Testis (tissue), 3 donors: ENCODE measurements around the gene CREB3L2. TPM values are rescaled to one million over a fixed set of nuclear protein-coding genes. Genes with fewer than 3 reads are reported as not detected.

Experiments
- DNase-seq: peaks from one replicate; pipeline ENCODE4 v3.0.0-alpha.2; 2019
- H3K27ac ChIP-seq, 2 donors: fragments of 200-600 bp; sonication (generic); one replicate each; pipeline ENCODE4 v1.5.1; 2019
- H3K27me3 ChIP-seq: fragments of 200-600 bp; sonication (generic); one replicate; pipeline ENCODE4 v1.5.1; 2019
- H3K36me3 ChIP-seq: fragments of 200-600 bp; sonication (generic); one replicate; pipeline ENCODE4 v1.5.1; 2017; ENCODE audit warnings: low read depth; ENCODE audit errors: missing control alignments
- H3K4me1 ChIP-seq: fragments of 200-600 bp; sonication (generic); one replicate; pipeline ENCODE4 v1.5.1; 2019
- H3K4me3 ChIP-seq, 2 donors: fragments of 200-600 bp; sonication (generic); one replicate each; pipeline ENCODE4 v1.5.1; 2017 to 2019
- H3K9me3 ChIP-seq: fragments of 200-600 bp; sonication (generic); one replicate; pipeline ENCODE4 v1.5.1; 2017
- CTCF ChIP-seq, 3 experiments: fragments of 450-650 bp in 2 of 3; fragments of 200-600 bp in 1 of 3; sonication (generic) in 1 of 3; IDR thresholded peaks; one replicate each; pipeline ENCODE4 v1.5.1; 2016 to 2019; ENCODE audit warnings: antibody characterized with exemption in 3 of 3, mild to moderate bottlenecking in 2 of 3, moderate library complexity in 1 of 3
- POLR2A ChIP-seq: fragments of 450-650 bp; IDR thresholded peaks from one replicate; pipeline ENCODE4 v1.6.1; 2017; ENCODE audit warnings: antibody characterized with exemption, mild to moderate bottlenecking, moderate library complexity
- WGBS, 2 donors: methylation state at CpG; one replicate each; pipeline ENCODE4 v1.1.5; 2018; 5-methylcytosine and 5-hydroxymethylcytosine counted together
- intact Hi-C: fragments of 100-400 bp; cut with DNase I; formaldehyde crosslinking; loops from one replicate; pipeline ENCODE4 v1.15.1; 2023; ENCODE audit warnings: low total_unique reads
- polyA plus RNA-seq: library from polyadenylated mRNA; stranded (reverse); fragments of 350-450 nt; fragmentation: Illumina TruSeq; extraction: RNeasy Lipid Tissue Mini Kit (QIAGEN cat#74804); gene quantifications from one replicate; pipeline ENCODE4 v1.2.3, GENCODE V29; 2014; ENCODE audit warnings: low read depth, low replicate concordance; ENCODE audit not compliant: insufficient read depth
- total RNA-seq, 2 donors: library from RNA; depleted of rRNA; stranded (reverse); fragments of >200 nt; gene quantifications; one replicate each; pipeline ENCODE4 v1.2.3, GENCODE V29; 2016

The CREB3L2 gene
- total and polyA plus RNA-seq, 3 donors from 2014 or later = 22.0 to 23.9 (median 23.4) TPM

GRCh38 chr7:137882261-137882668 lies 119.6 kb downstream of the CREB3L2 start:
- no peak for DNase-seq
- no peak overlapping the region for H3K27ac ChIP-seq
- 82 to 96% methylated on average over 2 to 5 of the region's 5 CpGs for WGBS, 2 donors

GRCh38 chr7:137881607-137882260 lies 120.2 kb downstream of the CREB3L2 start:
- Histone ChIP-seq H3K9me3 (no peaks in the 10 kb centered on the region), H3K4me3 (no peak overlapping the region), H3K27me3 (no peaks in the 10 kb centered on the region), H3K27ac (no peak overlapping the region), H3K36me3 (no peaks in the 10 kb centered on the region), H3K4me1 (peaks cover 9% of the 10 kb centered on the region)
- intact Hi-C loops = no loop called here
- no peak for DNase-seq
- WGBS, 2 donors = 95 to 96% methylated on average over 8 of the region's 8 CpGs
- TF ChIP-seq POLR2A (no peak), CTCF (IDR thresholded peaks at IDR 0.05) (no peak)

More at GRCh38 chr7:137882261-137882668, 119.6 kb downstream of the CREB3L2 start:
- peaks cover 9% of the 10 kb centered on the region for H3K4me1 ChIP-seq
- H3K27me3 ChIP-seq = no peaks in the 10 kb centered on the region
- intact Hi-C loops = no loop called here
- no peaks in the 10 kb centered on the region for H3K9me3 ChIP-seq
- TF ChIP-seq POLR2A (no peak), CTCF (IDR thresholded peaks at IDR 0.05) (no peak)
- no peak overlapping the region for H3K4me3 ChIP-seq
- no peaks in the 10 kb centered on the region for H3K36me3 ChIP-seq

- peak overlapping the region in 1 of 2 donors; percentile 7 for H3K27ac ChIP-seq
- no peak overlapping the region for H3K4me3 ChIP-seq
- peaks cover 9% of the 10 kb centered on the region for H3K4me1 ChIP-seq
- TF ChIP-seq POLR2A = no peak
- no peak for TF ChIP-seq CTCF (IDR thresholded peaks at IDR 0.05)
- no peaks in the 10 kb centered on the region for H3K36me3 ChIP-seq
- no peaks in the 10 kb centered on the region for H3K27me3 ChIP-seq
- WGBS, 2 donors = 82 to 86% methylated on average over 5 of the region's 5 CpGs
- H3K9me3 ChIP-seq = no peaks in the 10 kb centered on the region
- intact Hi-C loops = no loop called here
- no peak for DNase-seq
These were observed 121.5 kb downstream of the CREB3L2 start for GRCh38 chr7:137880432-137880831.

GRCh38 chr7:137879357-137880158 lies 122.3 kb downstream of the CREB3L2 start:
- WGBS, 2 donors = 69 to 86% methylated on average over 20 of the region's 20 CpGs
- intact Hi-C loops = no loop called here
- peak overlapping the region in 1 of 2 donors; percentile 62 for H3K27ac ChIP-seq

More at GRCh38 chr7:137879357-137880158, 122.3 kb downstream of the CREB3L2 start:
- no peaks in the 10 kb centered on the region for H3K36me3 ChIP-seq
- peaks cover 15% of the 10 kb centered on the region for H3K4me1 ChIP-seq
- H3K9me3 ChIP-seq = no peaks in the 10 kb centered on the region
- H3K27me3 ChIP-seq = no peaks in the 10 kb centered on the region
- TF ChIP-seq CTCF (IDR thresholded peaks at IDR 0.05) = no peak
- no peak for TF ChIP-seq POLR2A
- no peak overlapping the region for H3K4me3 ChIP-seq
- no peak for DNase-seq
